SU-DHL-6 (cell line): Measurements from ENCODE around the gene RHOBTB3.

Experiments
- EZH2phosphoT487 ChIP-seq: fragments of 200-600 bp; sonication (generic), shearing (Covaris generic); conservative IDR thresholded peaks from 2 replicates; pipeline ENCODE4 v1.6.1; 2018; ENCODE audit warnings: mild to moderate bottlenecking, antibody characterized with exemption, low read length, moderate library complexity, mixed read lengths
- TF ChIP-seq, protein P1 (sequence below): fragments of 200-600 bp; sonication (generic); IDR thresholded peaks from one replicate; pipeline ENCODE4 v1.5.1; 2017; ENCODE audit warnings: antibody characterized with exemption, mild to moderate bottlenecking, low read length, moderate library complexity; ENCODE audit not compliant: insufficient read depth, poor library complexity, severe bottlenecking

DNA sequence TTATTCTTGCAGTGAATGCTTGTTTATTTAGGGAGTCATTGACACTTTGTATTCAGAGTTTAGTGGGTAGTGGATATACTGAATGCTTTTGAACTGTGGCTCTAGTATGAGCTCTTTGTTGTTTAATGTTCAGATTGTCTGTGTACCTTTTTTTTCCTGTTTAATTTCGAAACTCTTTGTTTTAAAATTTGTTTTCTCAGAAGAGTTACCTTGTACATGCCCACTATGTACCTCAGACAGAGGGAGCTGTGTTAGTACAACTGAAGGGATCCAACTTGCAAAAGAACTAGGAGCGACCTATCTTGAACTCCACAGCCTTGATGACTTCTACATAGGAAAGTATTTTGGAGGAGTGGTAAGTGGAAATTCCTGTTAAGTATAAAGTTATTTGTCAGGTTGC is 17.0 kb downstream of the RHOBTB3 start:
- TF ChIP-seq, protein P1, sequence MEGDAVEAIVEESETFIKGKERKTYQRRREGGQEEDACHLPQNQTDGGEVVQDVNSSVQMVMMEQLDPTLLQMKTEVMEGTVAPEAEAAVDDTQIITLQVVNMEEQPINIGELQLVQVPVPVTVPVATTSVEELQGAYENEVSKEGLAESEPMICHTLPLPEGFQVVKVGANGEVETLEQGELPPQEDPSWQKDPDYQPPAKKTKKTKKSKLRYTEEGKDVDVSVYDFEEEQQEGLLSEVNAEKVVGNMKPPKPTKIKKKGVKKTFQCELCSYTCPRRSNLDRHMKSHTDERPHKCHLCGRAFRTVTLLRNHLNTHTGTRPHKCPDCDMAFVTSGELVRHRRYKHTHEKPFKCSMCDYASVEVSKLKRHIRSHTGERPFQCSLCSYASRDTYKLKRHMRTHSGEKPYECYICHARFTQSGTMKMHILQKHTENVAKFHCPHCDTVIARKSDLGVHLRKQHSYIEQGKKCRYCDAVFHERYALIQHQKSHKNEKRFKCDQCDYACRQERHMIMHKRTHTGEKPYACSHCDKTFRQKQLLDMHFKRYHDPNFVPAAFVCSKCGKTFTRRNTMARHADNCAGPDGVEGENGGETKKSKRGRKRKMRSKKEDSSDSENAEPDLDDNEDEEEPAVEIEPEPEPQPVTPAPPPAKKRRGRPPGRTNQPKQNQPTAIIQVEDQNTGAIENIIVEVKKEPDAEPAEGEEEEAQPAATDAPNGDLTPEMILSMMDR: no peak
- no peak for TF ChIP-seq EZH2phosphoT487
